RWPE2 (cell line): ENCODE measurements around the gene EEIG1.

Source experiments
- ATAC-seq: fragments of 200-7000 bp; cut with Tn5 transposase; 3 replicates; pipeline ENCODE4 v1.9.1; 2021; ENCODE audit warnings: low read depth
- DNase-seq: peaks from one replicate; pipeline ENCODE4 v3.0.0-alpha.2; 2020; ENCODE audit warnings: low spot score
- H3K27ac ChIP-seq: fragments of 450-650 bp; 2 replicates; pipeline ENCODE4 v1.5.1; 2017; ENCODE audit warnings: mild to moderate bottlenecking; ENCODE audit not compliant: poor library complexity, severe bottlenecking
- H3K27me3 ChIP-seq: fragments of 250-450 bp; sonication (Bioruptor Pico); 2 replicates; pipeline ENCODE4 v1.5.1; 2021; ENCODE audit warnings: mild to moderate bottlenecking, moderate library complexity; ENCODE audit not compliant: insufficient read depth, poor library complexity, severe bottlenecking
- H3K36me3 ChIP-seq: fragments of 250-450 bp; sonication (Bioruptor Pico); 2 replicates; pipeline ENCODE4 v1.5.1; 2020; ENCODE audit warnings: low read depth, mild to moderate bottlenecking, moderate library complexity
- H3K4me1 ChIP-seq: fragments of 250-450 bp; sonication (Bioruptor Pico); 2 replicates; pipeline ENCODE4 v1.5.1; 2021; ENCODE audit warnings: mild to moderate bottlenecking, moderate library complexity; ENCODE audit not compliant: insufficient read depth, poor library complexity, severe bottlenecking
- H3K4me3 ChIP-seq: fragments of 250-450 bp; sonication (Bioruptor Pico); 2 replicates; pipeline ENCODE4 v1.5.1; 2021; ENCODE audit warnings: mild to moderate bottlenecking, moderate library complexity; ENCODE audit not compliant: severe bottlenecking
- H3K9me3 ChIP-seq: fragments of 250-450 bp; sonication (Bioruptor Pico); 2 replicates; pipeline ENCODE4 v1.5.1; 2021; ENCODE audit warnings: mild to moderate bottlenecking, moderate library complexity; ENCODE audit not compliant: severe bottlenecking
- TF ChIP-seq, protein P1 (sequence below): fragments of 450-650 bp; IDR thresholded peaks from one replicate; pipeline ENCODE4 v1.5.1; 2017; ENCODE audit warnings: mild to moderate bottlenecking, moderate library complexity; ENCODE audit not compliant: poor library complexity, severe bottlenecking

EEIG1 gene

DNA sequence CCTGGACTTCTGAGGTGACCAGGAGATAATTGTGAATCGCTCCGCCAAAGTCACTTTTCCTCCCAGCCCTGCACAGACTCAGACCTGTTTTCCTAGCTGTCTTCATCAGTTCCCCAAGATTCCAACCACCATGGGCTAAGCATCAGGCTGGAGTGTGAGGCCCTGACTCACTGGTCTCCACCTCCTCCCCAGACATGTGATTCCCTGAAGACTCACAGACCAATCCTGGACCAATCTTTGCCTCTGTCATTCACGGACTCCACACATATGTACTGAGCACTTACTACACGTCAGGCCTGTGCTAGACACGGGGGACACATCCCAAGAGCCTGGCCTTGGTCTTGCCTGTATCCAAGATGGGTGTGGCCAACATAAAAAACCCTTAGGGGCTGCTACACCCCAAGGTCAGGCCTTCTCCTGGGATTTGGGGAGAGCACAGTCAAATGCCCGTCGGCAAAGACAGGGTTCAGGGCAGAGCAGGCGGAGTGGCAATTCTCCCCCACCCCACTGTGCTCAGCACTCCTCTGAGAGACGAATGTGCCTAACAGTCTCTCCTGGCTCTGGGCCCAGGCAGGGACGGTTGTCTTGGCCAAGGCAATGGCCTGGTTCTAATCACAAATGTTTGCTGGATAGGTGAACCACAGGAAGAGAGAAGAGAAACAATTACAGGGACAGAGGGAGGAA lies 11.9 kb downstream of the EEIG1 start:
- Histone ChIP-seq H3K27ac (peak overlapping the region; percentile 47), H3K4me3 (no peak overlapping the region), H3K36me3 (no peaks in the 10 kb centered on the region), H3K9me3 (no peaks in the 10 kb centered on the region), H3K27me3 (no peaks in the 10 kb centered on the region), H3K4me1 (peaks cover 47% of the 10 kb centered on the region)
- ATAC-seq (peak; percentile 48), DNase-seq (no peak)
- TF ChIP-seq, protein P1, sequence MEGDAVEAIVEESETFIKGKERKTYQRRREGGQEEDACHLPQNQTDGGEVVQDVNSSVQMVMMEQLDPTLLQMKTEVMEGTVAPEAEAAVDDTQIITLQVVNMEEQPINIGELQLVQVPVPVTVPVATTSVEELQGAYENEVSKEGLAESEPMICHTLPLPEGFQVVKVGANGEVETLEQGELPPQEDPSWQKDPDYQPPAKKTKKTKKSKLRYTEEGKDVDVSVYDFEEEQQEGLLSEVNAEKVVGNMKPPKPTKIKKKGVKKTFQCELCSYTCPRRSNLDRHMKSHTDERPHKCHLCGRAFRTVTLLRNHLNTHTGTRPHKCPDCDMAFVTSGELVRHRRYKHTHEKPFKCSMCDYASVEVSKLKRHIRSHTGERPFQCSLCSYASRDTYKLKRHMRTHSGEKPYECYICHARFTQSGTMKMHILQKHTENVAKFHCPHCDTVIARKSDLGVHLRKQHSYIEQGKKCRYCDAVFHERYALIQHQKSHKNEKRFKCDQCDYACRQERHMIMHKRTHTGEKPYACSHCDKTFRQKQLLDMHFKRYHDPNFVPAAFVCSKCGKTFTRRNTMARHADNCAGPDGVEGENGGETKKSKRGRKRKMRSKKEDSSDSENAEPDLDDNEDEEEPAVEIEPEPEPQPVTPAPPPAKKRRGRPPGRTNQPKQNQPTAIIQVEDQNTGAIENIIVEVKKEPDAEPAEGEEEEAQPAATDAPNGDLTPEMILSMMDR = no peak

DNA sequence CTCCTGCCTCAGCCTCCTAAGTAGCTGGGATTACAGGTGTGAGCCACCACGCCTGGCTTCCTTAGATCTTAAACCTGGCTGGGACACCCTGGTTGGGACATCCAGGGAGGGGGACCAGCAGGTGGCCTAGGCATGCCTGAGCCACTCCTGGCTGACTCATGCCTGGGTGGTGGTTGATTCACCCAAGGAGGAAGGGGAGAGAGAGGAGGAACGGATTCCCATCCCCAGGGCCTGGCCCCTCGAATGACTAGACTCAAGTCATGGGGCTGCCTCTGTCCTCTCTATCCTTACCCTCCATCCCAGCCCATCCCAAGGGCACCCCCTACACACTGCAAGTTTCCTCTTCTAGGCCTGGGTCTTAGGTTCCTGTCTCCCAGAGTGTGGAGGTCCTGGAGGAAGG lies 12.7 kb downstream of the EEIG1 start:
- H3K9me3 ChIP-seq = no peaks in the 10 kb centered on the region
- TF ChIP-seq, protein P1 = no peak
- ATAC-seq = peak; percentile 59
- H3K27ac ChIP-seq = peak overlapping the region; percentile 47
- H3K4me3 ChIP-seq = no peak overlapping the region
- no peaks in the 10 kb centered on the region for H3K36me3 ChIP-seq
- peak; percentile 83 for DNase-seq
- no peaks in the 10 kb centered on the region for H3K27me3 ChIP-seq
- H3K4me1 ChIP-seq = peaks cover 47% of the 10 kb centered on the region

DNA sequence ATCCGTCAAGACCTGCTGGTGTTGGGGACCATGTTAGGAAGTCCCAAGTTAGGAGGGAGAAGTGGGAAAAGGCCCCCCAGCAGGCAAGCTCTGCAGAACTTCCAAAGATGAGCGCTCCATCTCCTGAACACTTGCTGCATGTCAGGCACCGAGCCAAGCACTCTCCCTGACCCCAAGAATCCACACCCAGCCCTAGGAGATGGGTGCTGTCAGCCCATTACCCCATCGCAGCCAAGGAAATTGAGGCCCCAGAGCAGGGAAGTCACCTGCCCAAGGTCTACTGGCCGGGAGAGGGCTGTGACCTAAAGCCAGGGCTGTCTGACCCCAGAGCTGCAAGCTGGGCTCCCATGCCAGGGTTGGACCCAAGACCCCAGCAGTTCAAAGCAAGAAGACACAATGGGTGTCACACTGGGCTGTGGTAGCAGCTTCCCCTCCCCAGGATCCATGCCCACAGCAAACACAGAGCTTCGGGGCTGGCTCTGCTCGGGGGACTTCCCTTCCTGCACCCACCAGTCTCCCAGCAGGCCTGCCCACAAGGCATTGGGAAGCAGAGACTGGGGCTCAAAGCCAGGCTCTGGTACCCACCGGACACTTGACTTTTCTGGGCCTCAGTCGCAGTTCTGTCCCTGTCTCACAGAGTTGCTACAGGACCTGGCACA lies 13.5 kb downstream of the EEIG1 start:
- H3K27me3 ChIP-seq = no peaks in the 10 kb centered on the region
- TF ChIP-seq, protein P1 = no peak
- H3K36me3 ChIP-seq = no peaks in the 10 kb centered on the region
- DNase-seq = no peak
- H3K9me3 ChIP-seq = no peaks in the 10 kb centered on the region
- peaks cover 47% of the 10 kb centered on the region for H3K4me1 ChIP-seq
- H3K4me3 ChIP-seq = no peak overlapping the region
- H3K27ac ChIP-seq = no peak overlapping the region
- ATAC-seq = no peak

DNA sequence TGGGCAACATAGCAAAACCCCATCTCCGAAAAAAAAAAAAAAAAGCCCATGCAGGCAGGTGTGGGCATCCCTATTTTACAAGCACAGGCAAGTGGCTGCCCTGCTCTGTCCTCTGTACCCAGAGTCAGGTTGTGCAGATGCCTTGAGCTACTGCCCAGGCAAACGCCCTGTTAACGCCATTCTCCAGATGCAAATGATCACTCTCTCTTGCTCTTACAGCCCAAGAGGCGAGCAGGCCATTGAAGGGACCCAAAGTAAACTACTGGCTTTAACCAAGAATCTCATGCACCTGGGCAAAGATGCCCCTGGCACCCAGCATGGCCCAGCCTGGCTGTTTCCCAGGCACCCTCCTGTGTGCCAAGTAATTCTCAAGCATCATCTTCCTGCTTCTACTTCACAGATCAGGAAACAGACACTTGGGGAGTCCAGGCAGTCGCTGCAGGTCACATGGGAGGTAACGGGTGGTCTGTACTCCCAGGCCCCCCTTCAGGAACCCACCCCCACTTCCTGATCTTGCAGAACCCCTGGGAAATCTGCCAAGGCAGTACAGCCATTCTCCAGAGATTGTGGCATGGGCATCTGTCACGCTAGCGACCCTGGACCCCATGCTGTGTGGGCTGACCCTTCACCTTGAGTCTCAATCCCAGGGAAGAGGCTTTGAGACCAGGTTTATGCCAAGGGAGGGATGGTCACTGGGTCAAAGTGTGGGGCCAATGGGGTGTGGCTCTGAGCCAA lies 14.2 kb downstream of the EEIG1 start:
- Histone ChIP-seq H3K36me3 (no peaks in the 10 kb centered on the region), H3K9me3 (no peaks in the 10 kb centered on the region), H3K4me3 (no peak overlapping the region), H3K27ac (peak overlapping the region; percentile 82), H3K4me1 (peaks cover 47% of the 10 kb centered on the region), H3K27me3 (no peaks in the 10 kb centered on the region)
- TF ChIP-seq, protein P1 = no peak
- no peak for DNase-seq
- ATAC-seq = no peak
